WERI-Rb-1 (cell line): Measurements from ENCODE around the gene CCDC86.

Experiments
- DNase-seq: peaks from one replicate; pipeline ENCODE4 v3.0.0-alpha.2; 2020
- H3K27ac ChIP-seq: fragments of 250-450 bp; sonication (Bioruptor Pico); 2 replicates; pipeline ENCODE4 v1.5.1; 2020; ENCODE audit warnings: mild to moderate bottlenecking, moderate library complexity
- H3K27me3 ChIP-seq: fragments of 250-450 bp; sonication (Bioruptor Pico); 2 replicates; pipeline ENCODE4 v1.5.1; 2021; ENCODE audit warnings: mild to moderate bottlenecking, low read depth, moderate library complexity; ENCODE audit not compliant: insufficient read depth, severe bottlenecking
- H3K36me3 ChIP-seq: fragments of 250-450 bp; sonication (Bioruptor Pico); 2 replicates; pipeline ENCODE4 v1.5.1; 2020; ENCODE audit warnings: mild to moderate bottlenecking, moderate library complexity
- H3K4me3 ChIP-seq: 2 replicates; pipeline ENCODE4 v1.5.1; 2011; ENCODE audit warnings: low read depth, mild to moderate bottlenecking, control low read depth, low read length
- H3K9me3 ChIP-seq: fragments of 250-450 bp; sonication (Bioruptor Pico); 2 replicates; pipeline ENCODE4 v1.5.1; 2021; ENCODE audit warnings: mild to moderate bottlenecking, moderate library complexity; ENCODE audit not compliant: severe bottlenecking
- TF ChIP-seq, protein P1 (sequence below): IDR thresholded peaks from 2 replicates; pipeline ENCODE4 v1.5.1; 2011; ENCODE audit warnings: low read depth, mild to moderate bottlenecking, control low read depth, inconsistent platforms, low read length

Gene CCDC86

DNA sequence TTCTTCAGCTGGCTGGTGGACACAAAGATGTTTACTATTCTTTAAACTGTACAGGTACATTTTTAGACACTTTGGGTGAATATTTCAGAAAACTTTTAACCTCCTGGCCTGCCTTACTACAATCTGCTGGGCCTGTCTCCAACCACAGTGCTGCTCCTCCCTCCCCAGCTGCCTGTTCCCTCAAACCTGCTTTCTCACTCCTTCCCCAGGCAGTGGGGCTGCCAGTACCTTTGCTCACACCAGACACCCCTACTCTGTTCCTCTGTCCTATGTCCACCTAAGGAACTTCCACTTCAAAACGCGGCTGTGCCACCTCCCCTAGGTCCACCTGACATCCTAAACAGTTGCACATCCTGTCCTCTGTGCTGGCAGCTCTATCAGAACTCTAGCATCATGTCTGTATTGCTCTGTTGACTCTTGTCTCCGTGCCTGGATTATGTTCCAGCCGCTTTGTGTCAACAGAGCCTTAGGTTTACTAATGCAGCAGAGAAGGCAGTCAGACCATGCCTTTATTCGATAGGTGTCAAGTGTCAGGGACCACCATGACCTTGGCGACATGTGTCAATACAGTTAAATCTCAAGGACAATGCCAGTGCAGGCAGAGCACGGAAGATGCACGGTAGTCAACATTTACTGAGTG, 38.9 kb downstream of the CCDC86 start:
- no peaks in the 10 kb centered on the region for H3K27me3 ChIP-seq
- TF ChIP-seq, protein P1, sequence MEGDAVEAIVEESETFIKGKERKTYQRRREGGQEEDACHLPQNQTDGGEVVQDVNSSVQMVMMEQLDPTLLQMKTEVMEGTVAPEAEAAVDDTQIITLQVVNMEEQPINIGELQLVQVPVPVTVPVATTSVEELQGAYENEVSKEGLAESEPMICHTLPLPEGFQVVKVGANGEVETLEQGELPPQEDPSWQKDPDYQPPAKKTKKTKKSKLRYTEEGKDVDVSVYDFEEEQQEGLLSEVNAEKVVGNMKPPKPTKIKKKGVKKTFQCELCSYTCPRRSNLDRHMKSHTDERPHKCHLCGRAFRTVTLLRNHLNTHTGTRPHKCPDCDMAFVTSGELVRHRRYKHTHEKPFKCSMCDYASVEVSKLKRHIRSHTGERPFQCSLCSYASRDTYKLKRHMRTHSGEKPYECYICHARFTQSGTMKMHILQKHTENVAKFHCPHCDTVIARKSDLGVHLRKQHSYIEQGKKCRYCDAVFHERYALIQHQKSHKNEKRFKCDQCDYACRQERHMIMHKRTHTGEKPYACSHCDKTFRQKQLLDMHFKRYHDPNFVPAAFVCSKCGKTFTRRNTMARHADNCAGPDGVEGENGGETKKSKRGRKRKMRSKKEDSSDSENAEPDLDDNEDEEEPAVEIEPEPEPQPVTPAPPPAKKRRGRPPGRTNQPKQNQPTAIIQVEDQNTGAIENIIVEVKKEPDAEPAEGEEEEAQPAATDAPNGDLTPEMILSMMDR, result no peak
- no peak for DNase-seq
- H3K36me3 ChIP-seq, result no peaks in the 10 kb centered on the region; the same call in 1 of the 2 replicates
- H3K9me3 ChIP-seq, result no peaks in the 10 kb centered on the region
- H3K4me3 ChIP-seq, result no peak overlapping the region
- no peak overlapping the region for H3K27ac ChIP-seq

DNA sequence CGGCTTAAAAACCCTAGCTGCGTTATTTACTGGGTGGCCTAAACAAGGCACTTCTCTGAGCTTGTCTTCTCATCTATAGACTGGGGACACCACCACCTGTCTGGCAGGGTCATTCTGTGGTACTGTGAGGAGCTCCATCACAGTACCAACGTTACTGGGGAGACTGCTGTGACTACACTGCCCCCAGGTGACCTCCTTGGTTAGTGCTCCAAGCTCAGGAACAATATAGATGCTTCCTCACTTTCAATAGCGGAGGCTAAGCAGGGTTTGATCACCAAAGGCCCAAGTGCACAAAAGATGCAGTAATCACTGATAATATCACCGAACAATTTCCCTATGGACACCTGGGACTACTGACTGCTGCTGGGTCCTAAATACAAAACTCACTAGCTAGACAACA, 45.6 kb downstream of the CCDC86 start:
- no peak overlapping the region for H3K4me3 ChIP-seq
- H3K9me3 ChIP-seq, result no peaks in the 10 kb centered on the region
- peak; percentile 68 for DNase-seq
- H3K36me3 ChIP-seq, result peaks cover 17% of the 10 kb centered on the region
- H3K27me3 ChIP-seq, result no peaks in the 10 kb centered on the region
- TF ChIP-seq, protein P1, result peak; percentile 79
- no peak overlapping the region for H3K27ac ChIP-seq

DNA sequence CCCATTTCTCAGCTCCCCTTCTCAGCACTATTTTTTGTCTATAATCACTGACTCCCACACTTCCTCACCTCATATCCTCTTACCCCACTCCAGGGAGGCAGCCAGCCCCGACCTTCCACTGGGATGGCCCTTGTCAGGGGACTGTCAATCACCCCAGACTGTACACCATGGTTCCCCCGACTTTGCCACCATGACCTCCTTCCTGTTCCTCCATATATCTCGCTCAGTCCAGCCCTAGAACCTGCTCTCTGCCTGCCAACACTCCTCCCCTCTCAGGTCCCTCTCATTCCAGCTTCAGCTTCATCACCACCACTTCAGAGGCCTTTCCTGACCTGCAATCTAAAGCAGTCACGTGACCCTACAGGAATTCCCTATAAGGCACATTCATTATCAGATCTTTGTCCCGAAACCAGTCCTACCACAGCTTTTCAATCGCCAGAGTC, 48.0 kb downstream of the CCDC86 start:
- Histone ChIP-seq H3K4me3 (no peak overlapping the region), H3K27ac (no peak overlapping the region), H3K9me3 (no peaks in the 10 kb centered on the region), H3K27me3 (no peaks in the 10 kb centered on the region), H3K36me3 (peaks cover 37% of the 10 kb centered on the region)
- TF ChIP-seq, protein P1, result no peak
- no peak for DNase-seq

DNA sequence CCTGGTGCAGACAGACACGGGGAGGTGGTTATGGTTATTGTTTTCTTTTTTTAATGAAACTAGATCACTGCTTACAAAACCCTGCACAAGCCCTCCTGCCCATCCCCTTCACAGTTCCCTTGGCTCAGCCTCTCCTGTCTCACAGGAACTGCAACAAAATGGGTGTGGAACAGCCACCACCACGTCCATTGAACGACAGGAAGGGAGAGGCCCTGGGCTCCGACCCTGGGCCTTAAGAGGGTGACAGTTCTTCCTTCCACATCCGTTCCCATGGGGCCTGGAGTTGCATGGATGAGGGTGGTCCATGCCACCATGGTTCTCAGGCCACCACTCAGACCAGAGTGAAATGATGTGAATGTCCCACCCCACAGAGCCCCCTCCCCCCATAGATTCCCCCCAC, 48.8 kb downstream of the CCDC86 start:
- no peak for DNase-seq
- H3K36me3 ChIP-seq, result peaks cover 45% of the 10 kb centered on the region

DNA sequence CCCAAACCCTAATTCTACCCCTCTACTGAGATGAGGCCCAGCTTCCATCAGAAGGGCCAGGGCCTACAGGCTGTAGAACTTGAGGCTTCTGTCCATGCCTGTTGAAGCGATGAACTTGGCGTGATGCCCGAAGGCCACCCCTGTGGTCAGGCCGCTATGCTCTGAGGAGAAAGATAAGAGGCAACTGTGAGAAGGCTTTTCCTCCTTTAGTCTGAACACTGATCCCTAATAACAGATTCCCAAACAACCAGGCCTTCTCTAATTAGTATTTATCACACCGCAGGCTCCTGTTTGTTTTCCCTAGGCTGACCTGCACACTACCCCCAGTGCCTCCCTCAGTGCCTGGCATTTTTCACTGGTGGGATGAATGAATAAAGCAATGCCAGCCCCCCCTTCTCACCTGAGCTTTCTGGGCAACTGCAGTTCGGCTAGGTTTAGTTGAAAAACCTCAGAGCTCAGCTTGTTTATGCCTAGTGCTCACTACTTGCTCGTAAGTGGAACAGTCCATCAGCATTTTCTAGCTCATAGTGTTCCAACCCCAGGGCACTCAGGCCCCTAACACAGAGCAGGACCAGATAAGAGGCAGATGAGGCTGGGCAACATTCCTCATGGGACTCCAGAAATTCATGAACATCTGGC, 49.3 kb downstream of the CCDC86 start:
- H3K27me3 ChIP-seq, result no peaks in the 10 kb centered on the region
- TF ChIP-seq, protein P1, result no peak
- H3K4me3 ChIP-seq, result no peak overlapping the region
- DNase-seq, result no peak
- H3K9me3 ChIP-seq, result no peaks in the 10 kb centered on the region
- H3K27ac ChIP-seq, result no peak overlapping the region
- peaks cover 50% of the 10 kb centered on the region for H3K36me3 ChIP-seq

More for the DNA sequence above, 48.8 kb downstream of the CCDC86 start:
- Histone ChIP-seq H3K4me3 (no peak overlapping the region), H3K27ac (no peak overlapping the region), H3K9me3 (no peaks in the 10 kb centered on the region), H3K27me3 (no peaks in the 10 kb centered on the region)
- TF ChIP-seq, protein P1, result no peak
